ENCODE measurements around the gene SMYD3.

DNA sequence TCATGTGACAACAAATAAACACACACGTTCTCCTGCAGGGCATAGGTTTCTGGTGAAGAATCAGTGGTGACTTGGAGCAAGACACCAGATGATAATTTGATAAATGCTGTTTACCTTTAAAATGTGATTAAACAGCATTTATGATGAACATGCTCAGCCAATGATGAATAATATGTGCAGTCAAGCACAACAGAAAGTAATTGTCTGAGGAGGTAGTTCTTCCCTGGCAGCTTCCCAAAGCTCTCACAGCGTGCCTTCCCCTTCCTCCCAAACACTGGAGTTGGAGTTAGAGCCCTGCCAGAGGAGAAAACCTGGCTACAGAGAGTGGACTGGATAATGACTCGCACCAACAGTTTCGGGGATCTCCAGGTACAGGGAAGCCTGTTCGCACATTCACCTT is 463.5 kb downstream of the SMYD3 start:
- TF ChIP-seq, protein P1, sequence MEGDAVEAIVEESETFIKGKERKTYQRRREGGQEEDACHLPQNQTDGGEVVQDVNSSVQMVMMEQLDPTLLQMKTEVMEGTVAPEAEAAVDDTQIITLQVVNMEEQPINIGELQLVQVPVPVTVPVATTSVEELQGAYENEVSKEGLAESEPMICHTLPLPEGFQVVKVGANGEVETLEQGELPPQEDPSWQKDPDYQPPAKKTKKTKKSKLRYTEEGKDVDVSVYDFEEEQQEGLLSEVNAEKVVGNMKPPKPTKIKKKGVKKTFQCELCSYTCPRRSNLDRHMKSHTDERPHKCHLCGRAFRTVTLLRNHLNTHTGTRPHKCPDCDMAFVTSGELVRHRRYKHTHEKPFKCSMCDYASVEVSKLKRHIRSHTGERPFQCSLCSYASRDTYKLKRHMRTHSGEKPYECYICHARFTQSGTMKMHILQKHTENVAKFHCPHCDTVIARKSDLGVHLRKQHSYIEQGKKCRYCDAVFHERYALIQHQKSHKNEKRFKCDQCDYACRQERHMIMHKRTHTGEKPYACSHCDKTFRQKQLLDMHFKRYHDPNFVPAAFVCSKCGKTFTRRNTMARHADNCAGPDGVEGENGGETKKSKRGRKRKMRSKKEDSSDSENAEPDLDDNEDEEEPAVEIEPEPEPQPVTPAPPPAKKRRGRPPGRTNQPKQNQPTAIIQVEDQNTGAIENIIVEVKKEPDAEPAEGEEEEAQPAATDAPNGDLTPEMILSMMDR (conservative IDR thresholded peaks at IDR 0.05): no peak
- TF ChIP-seq ZFX (IDR thresholded peaks at IDR 0.05): no peak

Data from C4-2B (cell line).